Mesendoderm (in vitro differentiated cells): ENCODE data around the gene DYSF.
"Not testable (repeated sequence)": the region's sequence is repeated elsewhere in the genome, so short reads cannot be mapped to it uniquely, and the experiment has no call there.

Experiments
- DNase-seq: peaks from one replicate; pipeline ENCODE4 v3.0.0; 2013
- H2AK5ac ChIP-seq: 2 replicates; pipeline ENCODE4 v1.6.1; 2013; ENCODE audit warnings: low read length, inconsistent platforms
- H2BK120ac ChIP-seq: 2 replicates; pipeline ENCODE4 v1.6.1; 2013; ENCODE audit warnings: low read depth, mild to moderate bottlenecking, low read length, moderate library complexity, mixed read lengths
- H2BK15ac ChIP-seq: replicated peaks from 2 replicates; pipeline ENCODE4 v1.6.1; 2013; ENCODE audit warnings: low read depth, mild to moderate bottlenecking, moderate library complexity
- H2BK5ac ChIP-seq: 2 replicates; pipeline ENCODE4 v1.6.1; 2013; ENCODE audit warnings: low read length, inconsistent platforms
- H3K18ac ChIP-seq: 2 replicates; pipeline ENCODE4 v1.6.1; 2013; ENCODE audit warnings: mild to moderate bottlenecking, low read length, mixed read lengths
- H3K23ac ChIP-seq: one replicate; pipeline ENCODE4 v1.6.1; 2013; ENCODE audit warnings: low read length
- H3K27ac ChIP-seq: 2 replicates; pipeline ENCODE4 v1.5.1; 2013; ENCODE audit warnings: low read depth, mild to moderate bottlenecking, inconsistent platforms, low read length, moderate library complexity
- H3K27me3 ChIP-seq: 2 replicates; pipeline ENCODE4 v1.6.1; 2013; ENCODE audit warnings: low read length, control low read depth, mild to moderate bottlenecking, inconsistent platforms; ENCODE audit not compliant: insufficient read depth, poor library complexity
- H3K36me3 ChIP-seq: 2 replicates; pipeline ENCODE4 v1.6.1; 2013; ENCODE audit warnings: low read length, inconsistent platforms; ENCODE audit not compliant: control insufficient read depth, insufficient read depth
- H3K4ac ChIP-seq: one replicate; pipeline ENCODE4 v1.6.1; 2013; ENCODE audit warnings: low read depth, mild to moderate bottlenecking, low read length, moderate library complexity
- H3K4me1 ChIP-seq: 2 replicates; pipeline ENCODE4 v1.6.1; 2013; ENCODE audit warnings: low read depth, low read length, inconsistent platforms; ENCODE audit not compliant: control insufficient read depth
- H3K4me2 ChIP-seq: 2 replicates; pipeline ENCODE4 v1.6.1; 2013; ENCODE audit warnings: low read length
- H3K4me3 ChIP-seq: 2 replicates; pipeline ENCODE4 v1.5.1; 2013; ENCODE audit warnings: mild to moderate bottlenecking, low read length
- H3K56ac ChIP-seq: one replicate; pipeline ENCODE4 v1.6.1; 2013; ENCODE audit warnings: low read length
- H3K79me1 ChIP-seq: 2 replicates; pipeline ENCODE4 v1.6.1; 2013; ENCODE audit warnings: low read length, inconsistent platforms
- H3K79me2 ChIP-seq: 2 replicates; pipeline ENCODE4 v1.6.1; 2013; ENCODE audit warnings: mild to moderate bottlenecking, low read length; ENCODE audit not compliant: control insufficient read depth, insufficient read depth
- H3K9ac ChIP-seq: 2 replicates; pipeline ENCODE4 v1.6.1; 2013; ENCODE audit warnings: low read length, inconsistent platforms
- H4K5ac ChIP-seq: one replicate; pipeline ENCODE4 v1.6.1; 2013; ENCODE audit warnings: low read length
- H4K8ac ChIP-seq: one replicate; pipeline ENCODE4 v1.6.1; 2013; ENCODE audit warnings: low read depth, mild to moderate bottlenecking, control low read depth, low read length, moderate library complexity
- WGBS: extraction: QIAGEN DNeasy Blood & Tissue Kit; methylation state at CpG from one replicate; pipeline ENCODE4 v1.1.7; 2013; ENCODE audit warnings: low lambda C conversion rate, missing lambda C conversion rate; ENCODE audit not compliant: insufficient coverage; ENCODE audit errors: extremely low coverage; 5-methylcytosine and 5-hydroxymethylcytosine counted together

The DYSF gene

GRCh38 chr2:71428472-71429383 is 24.6 kb upstream of the DYSF start:
- no CpG with 5 or more reads among the region's 3 CpGs for WGBS
- Histone ChIP-seq H3K27me3 (no peaks in the 10 kb centered on the region), H3K79me1 (no peaks in the 10 kb centered on the region), H3K4me1 (no peaks in the 10 kb centered on the region), H3K27ac (no peak overlapping the region), H2BK15ac (no peak overlapping the region), H4K5ac (no peak overlapping the region), H2BK5ac (no peak overlapping the region), H2AK5ac (no peak overlapping the region), H3K9ac (no peak overlapping the region), H2BK120ac (no peak overlapping the region), H3K56ac (no peak overlapping the region), H3K4me3 (no peak overlapping the region), H3K18ac (no peak overlapping the region), H4K8ac (no peak overlapping the region), H3K4me2 (no peak overlapping the region), H3K23ac (no peak overlapping the region), H3K36me3 (peaks cover 3% of the 10 kb centered on the region), H3K4ac (no peak overlapping the region), H3K79me2 (no peaks in the 10 kb centered on the region)
- DNase-seq: no peak

GRCh38 chr2:71445142-71445541 is 8.2 kb upstream of the DYSF start:
- H3K23ac ChIP-seq, H3K4me1 ChIP-seq, H2BK120ac ChIP-seq, H3K4ac ChIP-seq, H3K79me1 ChIP-seq, H2AK5ac ChIP-seq, H2BK15ac ChIP-seq, H3K4me2 ChIP-seq, H4K8ac ChIP-seq, H3K4me3 ChIP-seq, H3K56ac ChIP-seq, H3K9ac ChIP-seq, H3K18ac ChIP-seq, DNase-seq, H3K27ac ChIP-seq, H3K36me3 ChIP-seq, H4K5ac ChIP-seq, H2BK5ac ChIP-seq, H3K27me3 ChIP-seq, H3K79me2 ChIP-seq: not testable (repeated sequence)
- no CpG with 5 or more reads among the region's 5 CpGs for WGBS

- H3K79me2 ChIP-seq: no peaks in the 10 kb centered on the region
- H3K4ac ChIP-seq: no peak overlapping the region
- no peak overlapping the region for H3K56ac ChIP-seq
- no peak overlapping the region for H4K8ac ChIP-seq
- H2BK120ac ChIP-seq: no peak overlapping the region
- no peak overlapping the region for H3K18ac ChIP-seq
- no peaks in the 10 kb centered on the region for H3K79me1 ChIP-seq
- H4K5ac ChIP-seq: no peak overlapping the region
- no peak overlapping the region for H3K9ac ChIP-seq
- no peak overlapping the region for H2AK5ac ChIP-seq
- no peak overlapping the region for H3K4me3 ChIP-seq
- no peak overlapping the region for H3K27ac ChIP-seq
- H3K4me2 ChIP-seq: no peak overlapping the region
- H2BK5ac ChIP-seq: no peak overlapping the region
- H3K36me3 ChIP-seq: no peaks in the 10 kb centered on the region
- no peaks in the 10 kb centered on the region for H3K27me3 ChIP-seq
- WGBS: no CpG with 5 or more reads among the region's 1 CpG
- H3K23ac ChIP-seq: no peak overlapping the region
- H3K4me1 ChIP-seq: no peaks in the 10 kb centered on the region
- no peak for DNase-seq
- no peak overlapping the region for H2BK15ac ChIP-seq
Observed at GRCh38 chr2:71446505-71446904, 6.9 kb upstream of the DYSF start.

- Histone ChIP-seq H3K79me1 (no peaks in the 10 kb centered on the region), H2AK5ac (no peak overlapping the region), H3K36me3 (no peaks in the 10 kb centered on the region), H3K27ac (no peak overlapping the region), H3K79me2 (no peaks in the 10 kb centered on the region), H3K4me3 (no peak overlapping the region), H4K8ac (no peak overlapping the region), H2BK15ac (no peak overlapping the region), H2BK120ac (no peak overlapping the region), H3K23ac (no peak overlapping the region), H2BK5ac (no peak overlapping the region), H3K4me2 (no peak overlapping the region), H4K5ac (no peak overlapping the region), H3K27me3 (no peaks in the 10 kb centered on the region), H3K56ac (no peak overlapping the region), H3K4ac (no peak overlapping the region), H3K18ac (no peak overlapping the region), H3K9ac (no peak overlapping the region), H3K4me1 (peaks cover under 1% of the 10 kb centered on the region)
- no CpG with 5 or more reads among the region's 3 CpGs for WGBS
- no peak for DNase-seq
Observed at GRCh38 chr2:71449343-71449742, 4.0 kb upstream of the DYSF start.

- no peak overlapping the region for H4K8ac ChIP-seq
- H3K79me1 ChIP-seq: no peaks in the 10 kb centered on the region
- H3K36me3 ChIP-seq: no peaks in the 10 kb centered on the region
- no peak overlapping the region for H3K18ac ChIP-seq
- H4K5ac ChIP-seq: no peak overlapping the region
- H3K9ac ChIP-seq: no peak overlapping the region
- no peak overlapping the region for H3K27ac ChIP-seq
- H2BK5ac ChIP-seq: no peak overlapping the region
- no peak overlapping the region for H2BK120ac ChIP-seq
- no peak overlapping the region for H3K4me2 ChIP-seq
- H3K23ac ChIP-seq: no peak overlapping the region
- no peak overlapping the region for H2AK5ac ChIP-seq
- H2BK15ac ChIP-seq: no peak overlapping the region
- peaks cover 21% of the 10 kb centered on the region for H3K4me1 ChIP-seq
- H3K4ac ChIP-seq: no peak overlapping the region
- H3K27me3 ChIP-seq: no peaks in the 10 kb centered on the region
- no CpG with 5 or more reads among the region's 4 CpGs for WGBS
- DNase-seq: no peak
- H3K4me3 ChIP-seq: no peak overlapping the region
- H3K56ac ChIP-seq: no peak overlapping the region
- no peaks in the 10 kb centered on the region for H3K79me2 ChIP-seq
Observed at GRCh38 chr2:71451705-71452104, 1.7 kb upstream of the DYSF start.

- Histone ChIP-seq H3K18ac (no peak overlapping the region), H3K79me2 (no peaks in the 10 kb centered on the region), H3K79me1 (no peaks in the 10 kb centered on the region), H2BK5ac (no peak overlapping the region), H3K56ac (no peak overlapping the region), H4K5ac (no peak overlapping the region), H3K4me2 (no peak overlapping the region), H3K36me3 (no peaks in the 10 kb centered on the region), H3K4ac (no peak overlapping the region), H4K8ac (no peak overlapping the region), H3K4me1 (peaks cover 21% of the 10 kb centered on the region), H2AK5ac (no peak overlapping the region), H3K27ac (no peak overlapping the region), H3K9ac (no peak overlapping the region), H3K23ac (no peak overlapping the region), H3K4me3 (no peak overlapping the region), H3K27me3 (no peaks in the 10 kb centered on the region), H2BK120ac (no peak overlapping the region), H2BK15ac (no peak overlapping the region)
- peak; percentile 82 for DNase-seq
- no CpG with 5 or more reads among the region's 2 CpGs for WGBS
Observed at GRCh38 chr2:71452565-71452964, 796 bp upstream of the DYSF start.
